ENCODE measurements around the gene ESYT3.

ESYT3 gene

DNA sequence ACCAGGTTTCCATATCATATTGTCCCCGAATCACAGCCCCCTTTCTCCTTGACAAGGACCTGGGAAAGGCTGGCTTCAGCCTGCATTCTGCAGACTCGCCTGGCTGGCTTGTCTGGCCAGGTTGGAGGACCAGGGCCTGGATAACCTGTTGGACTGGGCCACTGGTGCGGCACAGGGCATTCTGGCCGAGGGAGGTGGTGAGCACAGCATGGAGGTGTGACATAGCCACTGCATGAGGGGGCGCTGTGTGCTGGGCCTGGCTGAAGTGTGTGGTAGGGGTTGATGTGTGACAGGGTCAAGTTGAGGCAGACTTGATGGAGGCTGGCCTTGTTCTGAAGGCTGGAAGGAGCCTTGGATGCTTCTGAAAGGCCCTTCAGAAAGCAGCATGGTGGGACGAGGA, 2.9 kb downstream of the ESYT3 start:
- Histone ChIP-seq H3K36me3 (ENCODE audit: insufficient read depth) (no peaks in the 10 kb centered on the region), H3K27me3 (ENCODE audit: insufficient read depth, low read depth) (no peaks in the 10 kb centered on the region), H4K20me1 (ENCODE audit: insufficient read depth) (no peaks in the 10 kb centered on the region), H3K4me3 (IDR thresholded peaks at IDR 0.05; ENCODE audit: insufficient read depth, low read depth, low read length) (no peak overlapping the region), H3K4me1 (ENCODE audit: low read depth, poor library complexity, severe bottlenecking) (no peaks in the 10 kb centered on the region), H3K79me2 (ENCODE audit: insufficient read depth, low read depth) (no peaks in the 10 kb centered on the region), H3K27ac (no peak overlapping the region), H3K4me2 (no peak overlapping the region), H3K9ac (no peak overlapping the region), H2AFZ (ENCODE audit: low read depth) (no peak overlapping the region)
- TF ChIP-seq, protein P1, sequence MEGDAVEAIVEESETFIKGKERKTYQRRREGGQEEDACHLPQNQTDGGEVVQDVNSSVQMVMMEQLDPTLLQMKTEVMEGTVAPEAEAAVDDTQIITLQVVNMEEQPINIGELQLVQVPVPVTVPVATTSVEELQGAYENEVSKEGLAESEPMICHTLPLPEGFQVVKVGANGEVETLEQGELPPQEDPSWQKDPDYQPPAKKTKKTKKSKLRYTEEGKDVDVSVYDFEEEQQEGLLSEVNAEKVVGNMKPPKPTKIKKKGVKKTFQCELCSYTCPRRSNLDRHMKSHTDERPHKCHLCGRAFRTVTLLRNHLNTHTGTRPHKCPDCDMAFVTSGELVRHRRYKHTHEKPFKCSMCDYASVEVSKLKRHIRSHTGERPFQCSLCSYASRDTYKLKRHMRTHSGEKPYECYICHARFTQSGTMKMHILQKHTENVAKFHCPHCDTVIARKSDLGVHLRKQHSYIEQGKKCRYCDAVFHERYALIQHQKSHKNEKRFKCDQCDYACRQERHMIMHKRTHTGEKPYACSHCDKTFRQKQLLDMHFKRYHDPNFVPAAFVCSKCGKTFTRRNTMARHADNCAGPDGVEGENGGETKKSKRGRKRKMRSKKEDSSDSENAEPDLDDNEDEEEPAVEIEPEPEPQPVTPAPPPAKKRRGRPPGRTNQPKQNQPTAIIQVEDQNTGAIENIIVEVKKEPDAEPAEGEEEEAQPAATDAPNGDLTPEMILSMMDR (conservative IDR thresholded peaks at IDR 0.05; ENCODE audit: low read depth, low read length) = no peak

DNA sequence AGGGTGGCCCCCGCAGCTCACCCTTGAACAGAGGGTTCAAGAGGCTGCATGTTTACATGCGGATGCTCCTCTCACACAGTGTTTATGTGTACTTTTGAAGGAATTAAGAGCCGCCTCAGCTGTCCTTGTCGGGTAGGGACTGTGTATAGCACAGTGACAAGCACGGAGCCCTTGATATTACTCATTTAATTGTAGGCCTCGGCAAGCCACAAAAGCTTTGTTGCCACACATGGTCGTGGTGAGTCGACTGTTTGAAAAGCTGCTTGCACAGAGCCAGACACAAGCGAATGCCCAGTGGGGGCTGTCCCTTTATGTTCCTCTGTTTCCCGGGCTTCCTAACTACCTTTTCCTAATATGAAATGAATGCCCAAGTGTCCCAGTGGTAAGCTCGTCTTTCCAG, 4.5 kb downstream of the ESYT3 start:
- Histone ChIP-seq H3K4me1 (ENCODE audit: low read depth, poor library complexity, severe bottlenecking) (no peaks in the 10 kb centered on the region), H3K9ac (no peak overlapping the region), H2AFZ (ENCODE audit: low read depth) (no peak overlapping the region), H3K36me3 (ENCODE audit: insufficient read depth) (no peaks in the 10 kb centered on the region), H3K27me3 (ENCODE audit: insufficient read depth, low read depth) (no peaks in the 10 kb centered on the region), H3K79me2 (ENCODE audit: insufficient read depth, low read depth) (no peaks in the 10 kb centered on the region), H3K4me3 (IDR thresholded peaks at IDR 0.05; ENCODE audit: insufficient read depth, low read depth, low read length) (no peak overlapping the region), H4K20me1 (ENCODE audit: insufficient read depth) (no peaks in the 10 kb centered on the region), H3K27ac (no peak overlapping the region), H3K4me2 (no peak overlapping the region)
- TF ChIP-seq, protein P1 (conservative IDR thresholded peaks at IDR 0.05; ENCODE audit: low read depth, low read length) = no peak

DNA sequence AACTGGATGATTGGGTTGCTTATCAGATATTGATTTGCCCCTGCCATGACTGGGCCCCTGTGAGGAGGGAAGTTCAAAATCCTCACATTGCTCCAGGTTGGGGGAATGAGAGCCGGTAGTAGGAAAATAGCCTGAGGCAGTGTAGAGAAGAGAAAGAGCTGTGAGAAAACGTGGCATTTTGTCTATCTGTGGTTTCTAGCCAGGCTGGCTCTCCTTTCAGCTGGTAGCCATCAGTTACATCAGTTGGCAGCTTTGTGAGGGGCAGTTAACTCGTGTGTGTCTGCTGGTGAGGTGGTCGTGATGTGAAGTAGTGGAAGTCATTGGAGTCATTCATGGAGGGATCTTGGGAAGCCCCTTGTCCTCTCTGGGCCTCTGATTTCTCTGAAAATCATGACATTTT, 5.2 kb downstream of the ESYT3 start:
- Histone ChIP-seq H3K4me2 (no peak overlapping the region), H3K4me1 (ENCODE audit: low read depth, poor library complexity, severe bottlenecking) (no peaks in the 10 kb centered on the region), H2AFZ (ENCODE audit: low read depth) (no peak overlapping the region), H4K20me1 (ENCODE audit: insufficient read depth) (no peaks in the 10 kb centered on the region), H3K79me2 (ENCODE audit: insufficient read depth, low read depth) (no peaks in the 10 kb centered on the region), H3K36me3 (ENCODE audit: insufficient read depth) (no peaks in the 10 kb centered on the region), H3K27ac (no peak overlapping the region), H3K4me3 (IDR thresholded peaks at IDR 0.05; ENCODE audit: insufficient read depth, low read depth, low read length) (no peak overlapping the region), H3K27me3 (ENCODE audit: insufficient read depth, low read depth) (no peaks in the 10 kb centered on the region), H3K9ac (no peak overlapping the region)
- TF ChIP-seq, protein P1 (conservative IDR thresholded peaks at IDR 0.05; ENCODE audit: low read depth, low read length) = no peak

DNA sequence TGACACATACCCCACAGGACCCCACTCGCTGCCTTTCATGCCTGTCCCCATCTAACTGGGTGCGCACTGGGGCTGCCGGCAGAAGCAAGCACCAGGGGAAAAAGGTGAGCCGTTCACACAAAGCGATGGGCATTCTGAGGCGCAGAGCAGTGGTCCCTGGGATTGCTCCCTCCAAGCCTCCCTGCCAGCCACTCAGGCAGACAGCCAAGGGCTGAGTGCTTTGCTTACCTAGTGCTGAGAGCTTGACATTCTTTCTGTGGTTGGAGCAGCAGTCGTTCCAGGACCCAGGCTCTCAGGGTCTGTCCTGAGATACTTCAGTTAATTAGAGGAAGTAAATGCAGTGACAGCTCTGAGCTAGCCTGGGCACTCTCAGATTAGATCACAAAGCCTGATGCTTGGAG, 5.7 kb downstream of the ESYT3 start:
- H3K9ac ChIP-seq = no peak overlapping the region
- H4K20me1 ChIP-seq (ENCODE audit: insufficient read depth) = no peaks in the 10 kb centered on the region
- no peak overlapping the region for H3K27ac ChIP-seq
- no peaks in the 10 kb centered on the region for H3K27me3 ChIP-seq (ENCODE audit: insufficient read depth, low read depth)
- no peak overlapping the region for H3K4me3 ChIP-seq (IDR thresholded peaks at IDR 0.05; ENCODE audit: insufficient read depth, low read depth, low read length)
- TF ChIP-seq, protein P1 (conservative IDR thresholded peaks at IDR 0.05; ENCODE audit: low read depth, low read length) = no peak
- H3K79me2 ChIP-seq (ENCODE audit: insufficient read depth, low read depth) = no peaks in the 10 kb centered on the region
- H2AFZ ChIP-seq (ENCODE audit: low read depth) = no peak overlapping the region
- no peak overlapping the region for H3K4me2 ChIP-seq
- H3K36me3 ChIP-seq (ENCODE audit: insufficient read depth) = no peaks in the 10 kb centered on the region
- H3K4me1 ChIP-seq (ENCODE audit: low read depth, poor library complexity, severe bottlenecking) = no peaks in the 10 kb centered on the region

DNA sequence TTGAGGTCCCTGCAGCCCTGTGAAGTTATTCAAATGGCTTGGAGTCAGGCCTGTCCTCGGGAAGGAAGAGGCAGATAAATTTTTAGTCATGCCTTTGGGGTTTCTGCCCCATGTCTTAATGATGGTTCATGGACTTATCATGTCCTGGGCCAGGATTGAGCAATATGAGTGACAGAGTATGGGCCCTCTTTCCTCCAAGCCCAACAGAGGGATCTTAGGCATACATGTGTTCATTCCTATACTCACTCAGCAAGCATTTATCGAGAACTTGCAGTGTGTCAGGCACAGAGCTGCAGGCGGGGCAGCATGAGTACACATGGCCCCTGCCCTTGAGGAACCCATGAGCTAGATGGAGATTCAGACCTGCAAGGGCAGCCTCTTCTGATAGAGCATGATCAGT, 6.2 kb downstream of the ESYT3 start:
- Histone ChIP-seq H3K79me2 (ENCODE audit: insufficient read depth, low read depth) (no peaks in the 10 kb centered on the region), H3K27me3 (ENCODE audit: insufficient read depth, low read depth) (no peaks in the 10 kb centered on the region), H3K4me3 (IDR thresholded peaks at IDR 0.05; ENCODE audit: insufficient read depth, low read depth, low read length) (no peak overlapping the region), H3K4me1 (ENCODE audit: low read depth, poor library complexity, severe bottlenecking) (no peaks in the 10 kb centered on the region), H3K27ac (no peak overlapping the region), H4K20me1 (ENCODE audit: insufficient read depth) (no peaks in the 10 kb centered on the region), H3K36me3 (ENCODE audit: insufficient read depth) (no peaks in the 10 kb centered on the region), H3K9ac (no peak overlapping the region), H2AFZ (ENCODE audit: low read depth) (no peak overlapping the region), H3K4me2 (no peak overlapping the region)
- TF ChIP-seq, protein P1 (conservative IDR thresholded peaks at IDR 0.05; ENCODE audit: low read depth, low read length) = no peak

Measured in KMS-11 (cell line).